ENCODE results near the gene PKD1L1. TPM values are rescaled to one million over a fixed set of nuclear protein-coding genes. Genes with fewer than 3 reads are reported as not detected.

Gene PKD1L1
- total RNA-seq, 6 experiments from 2014 or later, result 0.13 to 1.4 (median 0.51) TPM; not detected in 1

DNA sequence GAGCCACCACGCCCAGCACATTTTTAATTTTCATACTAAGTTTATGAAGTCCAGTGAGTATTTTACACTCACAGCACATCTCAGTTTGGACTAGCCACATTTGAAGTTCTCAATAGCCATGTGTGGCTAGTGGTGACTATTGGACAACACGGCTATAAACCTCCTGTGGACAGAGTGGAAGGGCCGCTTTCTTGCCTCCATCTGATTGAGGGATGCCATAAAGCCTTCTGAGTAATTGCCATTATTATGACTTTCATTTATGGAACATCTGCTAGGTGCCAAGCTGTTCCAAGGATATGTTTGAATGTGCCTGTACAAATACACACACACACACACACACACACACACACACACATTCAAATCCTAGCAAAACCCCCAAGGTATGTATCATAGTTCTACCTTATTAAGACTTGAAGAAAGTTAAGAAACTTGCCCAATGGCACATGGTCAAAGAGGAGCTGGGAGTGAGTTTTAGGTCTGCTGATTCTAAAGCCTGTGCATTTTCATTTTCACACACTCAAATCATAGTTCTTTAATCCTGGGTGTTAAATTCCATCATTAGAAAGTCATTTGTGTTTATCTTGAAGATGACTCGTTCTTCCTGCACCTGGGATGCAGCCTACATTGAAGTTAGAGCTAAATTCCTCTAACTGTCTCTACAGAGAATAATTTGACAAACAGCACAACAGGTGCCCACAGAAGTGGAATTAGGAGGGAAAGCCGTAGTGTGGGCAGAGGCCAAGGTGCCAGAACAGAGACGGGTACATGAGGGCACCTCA, 143.3 kb downstream of the PKD1L1 start:
- ATAC-seq (no peak), DNase-seq (no peak)
- H3K4me1 ChIP-seq, result peaks cover 0 to 14% (median 0%) of the 10 kb centered on the region in 4 donors
- H3K4me3 ChIP-seq, result no peak overlapping the region
- TF ChIP-seq, protein P1, sequence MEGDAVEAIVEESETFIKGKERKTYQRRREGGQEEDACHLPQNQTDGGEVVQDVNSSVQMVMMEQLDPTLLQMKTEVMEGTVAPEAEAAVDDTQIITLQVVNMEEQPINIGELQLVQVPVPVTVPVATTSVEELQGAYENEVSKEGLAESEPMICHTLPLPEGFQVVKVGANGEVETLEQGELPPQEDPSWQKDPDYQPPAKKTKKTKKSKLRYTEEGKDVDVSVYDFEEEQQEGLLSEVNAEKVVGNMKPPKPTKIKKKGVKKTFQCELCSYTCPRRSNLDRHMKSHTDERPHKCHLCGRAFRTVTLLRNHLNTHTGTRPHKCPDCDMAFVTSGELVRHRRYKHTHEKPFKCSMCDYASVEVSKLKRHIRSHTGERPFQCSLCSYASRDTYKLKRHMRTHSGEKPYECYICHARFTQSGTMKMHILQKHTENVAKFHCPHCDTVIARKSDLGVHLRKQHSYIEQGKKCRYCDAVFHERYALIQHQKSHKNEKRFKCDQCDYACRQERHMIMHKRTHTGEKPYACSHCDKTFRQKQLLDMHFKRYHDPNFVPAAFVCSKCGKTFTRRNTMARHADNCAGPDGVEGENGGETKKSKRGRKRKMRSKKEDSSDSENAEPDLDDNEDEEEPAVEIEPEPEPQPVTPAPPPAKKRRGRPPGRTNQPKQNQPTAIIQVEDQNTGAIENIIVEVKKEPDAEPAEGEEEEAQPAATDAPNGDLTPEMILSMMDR (IDR thresholded peaks at IDR 0.05), result no peak
- no peak for TF ChIP-seq POLR2A (IDR thresholded peaks at IDR 0.05)
- WGBS (ENCODE audit: insufficient coverage, low coverage, low lambda C conversion rate, missing lambda C conversion rate), result 80% methylated on average over 6 of the region's 6 CpGs
- no peaks in the 10 kb centered on the region for H3K27me3 ChIP-seq
- H3K27ac ChIP-seq, result no peak overlapping the region
- H3K36me3 ChIP-seq, result no peaks in the 10 kb centered on the region
- intact Hi-C loops (cut with DNase I), result no loop called here
- no peaks in the 10 kb centered on the region for H3K9me3 ChIP-seq

DNA sequence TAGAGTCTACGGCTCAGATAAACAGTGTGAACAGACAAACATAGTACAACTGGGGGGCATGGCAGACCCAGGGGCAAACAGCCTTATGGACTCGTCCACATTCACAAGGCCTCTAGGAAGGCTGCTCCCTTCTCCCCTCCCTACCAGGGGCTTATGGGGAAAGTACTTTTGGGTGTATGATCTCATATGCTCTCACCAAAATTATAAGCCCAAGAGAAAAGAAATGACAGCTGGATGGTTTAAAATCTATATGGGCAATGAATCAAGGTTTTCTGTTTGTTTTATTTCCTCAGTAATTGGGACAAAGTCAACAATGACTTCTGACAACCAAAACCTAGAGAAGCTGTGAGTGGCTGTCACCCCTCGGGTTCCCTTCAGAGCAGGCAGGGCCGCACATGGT, 144.4 kb downstream of the PKD1L1 start:
- Histone ChIP-seq H3K4me1 (peaks cover 0 to 14% (median 0%) of the 10 kb centered on the region in 4 donors), H3K9me3 (no peaks in the 10 kb centered on the region), H3K36me3 (no peaks in the 10 kb centered on the region), H3K4me3 (no peak overlapping the region), H3K27me3 (no peaks in the 10 kb centered on the region), H3K27ac (no peak overlapping the region)
- intact Hi-C loops (cut with DNase I), result no loop called here
- whole genome bisulfite sequencing (ENCODE audit: insufficient coverage, low coverage, low lambda C conversion rate, missing lambda C conversion rate), result 68% methylated on average over 4 of the region's 4 CpGs
- no peak for DNase-seq
- no peak for ATAC-seq
- no peak for TF ChIP-seq POLR2A (IDR thresholded peaks at IDR 0.05)
- TF ChIP-seq, protein P1 (IDR thresholded peaks at IDR 0.05), result no peak

DNA sequence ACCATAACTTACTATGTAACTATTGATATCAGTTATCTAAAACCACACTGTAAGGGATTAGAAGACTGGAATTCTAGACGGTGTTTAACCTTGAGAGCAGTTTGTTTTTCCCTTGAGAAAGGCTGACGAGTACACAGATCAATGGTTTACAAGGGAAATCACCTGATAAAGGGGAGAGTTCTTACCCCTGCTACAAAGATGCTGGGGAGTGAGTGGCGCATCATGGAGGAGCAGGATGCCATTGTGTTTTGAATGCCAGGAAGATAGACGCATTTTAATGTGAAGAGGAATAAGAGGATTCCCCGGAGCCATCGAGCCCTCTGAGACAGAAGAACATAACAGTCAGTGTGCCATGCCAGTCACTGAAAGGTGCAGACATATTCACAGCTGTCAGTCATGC, 145.2 kb downstream of the PKD1L1 start:
- intact Hi-C loops (cut with DNase I), result no loop called here
- no peaks in the 10 kb centered on the region for H3K36me3 ChIP-seq
- 47% methylated on average over 5 of the region's 6 CpGs for WGBS (ENCODE audit: insufficient coverage, low coverage, low lambda C conversion rate, missing lambda C conversion rate)
- no peak for ATAC-seq
- peaks cover 0 to 14% (median 0%) of the 10 kb centered on the region in 4 donors for H3K4me1 ChIP-seq
- H3K27ac ChIP-seq, result no peak overlapping the region
- H3K27me3 ChIP-seq, result no peaks in the 10 kb centered on the region
- no peaks in the 10 kb centered on the region for H3K9me3 ChIP-seq
- no peak overlapping the region for H3K4me3 ChIP-seq
- DNase-seq, result no peak
- TF ChIP-seq, protein P1 (IDR thresholded peaks at IDR 0.05), result no peak
- no peak for TF ChIP-seq POLR2A (IDR thresholded peaks at IDR 0.05)

DNA sequence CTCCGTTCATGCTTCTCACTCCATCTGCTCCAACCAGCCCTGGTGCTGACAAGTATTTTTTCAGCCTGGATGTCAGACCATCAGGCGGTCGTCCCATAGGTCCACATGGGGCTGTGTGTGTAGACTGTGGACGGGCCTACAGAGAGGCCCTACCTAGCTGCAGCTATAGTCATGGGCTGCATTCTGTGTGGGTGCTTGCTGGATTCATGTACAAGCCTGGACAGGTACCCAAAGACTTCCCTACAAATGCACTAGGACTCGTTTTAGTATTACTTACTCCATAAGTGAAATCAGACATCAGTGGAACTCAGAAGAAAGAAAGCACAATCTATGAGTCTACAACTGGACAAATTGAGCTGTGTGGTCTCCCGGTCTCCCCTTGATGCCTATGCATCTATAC, 146.8 kb downstream of the PKD1L1 start:
- no peaks in the 10 kb centered on the region for H3K9me3 ChIP-seq
- intact Hi-C loops (cut with DNase I), result no loop called here
- no peak for TF ChIP-seq POLR2A (IDR thresholded peaks at IDR 0.05)
- TF ChIP-seq, protein P1 (IDR thresholded peaks at IDR 0.05), result no peak
- H3K27ac ChIP-seq, result no peak overlapping the region
- WGBS (ENCODE audit: insufficient coverage, low coverage, low lambda C conversion rate, missing lambda C conversion rate), result 90% methylated on average over 2 of the region's 6 CpGs
- no peak for ATAC-seq
- no peak for DNase-seq
- no peaks in the 10 kb centered on the region for H3K36me3 ChIP-seq
- no peaks in the 10 kb centered on the region for H3K27me3 ChIP-seq
- H3K4me3 ChIP-seq, result no peak overlapping the region
- H3K4me1 ChIP-seq, result peaks cover 0 to 12% (median 0%) of the 10 kb centered on the region in 4 donors

All from right lobe of liver (tissue), 6 donors.